PC-9 (cell line): ENCODE measurements around the gene ATG16L1. TPM values are rescaled to one million over a fixed set of nuclear protein-coding genes. Genes with fewer than 3 reads are reported as not detected.

Experiments
- BruUV-seq: library from RNA; stranded (reverse); fragments of 400-500 nt; replicated peaks from 2 replicates; lab custom pipeline; 2021; lab: Mats Ljungman, UMichigan
- CTCF ChIA-PET: fragments of 300-600 bp; sonication (Branson Sonifier 250); formaldehyde crosslinking; loops from one replicate; lab custom pipeline; 2022; ENCODE audit warnings: antibody characterized with exemption; lab: Charles Lee
- POLR2A ChIA-PET: fragments of 300-600 bp; sonication (Branson Sonifier 250); formaldehyde crosslinking; loops from one replicate; lab custom pipeline; 2022; ENCODE audit warnings: antibody characterized with exemption; ENCODE audit not compliant: unreplicated experiment; lab: Charles Lee
- DNase-seq, 2 experiments: peaks; one replicate each; pipeline versions ENCODE4 v3.0.0 to v3.0.0-alpha.2; 2015 to 2022; ENCODE audit warnings: mixed read lengths in 1 of 2
- H2AFZ ChIP-seq: fragments of 200-600 bp; sonication (generic); 2 replicates; pipeline ENCODE4 v1.8.1; 2017; ENCODE audit warnings: antibody characterized with exemption
- H3F3A ChIP-seq: fragments of 200-600 bp; sonication (generic); 2 replicates; pipeline ENCODE4 v1.8.1; 2017; ENCODE audit warnings: antibody characterized with exemption, mild to moderate bottlenecking, low read depth; ENCODE audit not compliant: insufficient read depth
- H3K27ac ChIP-seq: fragments of 200-600 bp; sonication (generic); 2 replicates; pipeline ENCODE4 v1.6.1; 2016; ENCODE audit warnings: mixed run types
- H3K27me3 ChIP-seq: fragments of 200-600 bp; sonication (generic); 2 replicates; pipeline ENCODE4 v1.6.1; 2016; ENCODE audit warnings: low read depth, mixed run types; ENCODE audit not compliant: insufficient read depth
- H3K36me3 ChIP-seq: fragments of 200-600 bp; sonication (generic); 2 replicates; pipeline ENCODE4 v1.6.1; 2016; ENCODE audit warnings: low read depth, mixed run types
- H3K4me1 ChIP-seq: fragments of 200-600 bp; sonication (generic); replicated peaks from 2 replicates; pipeline ENCODE4 v1.6.1; 2016; ENCODE audit warnings: mixed run types; ENCODE audit not compliant: insufficient read depth
- H3K4me2 ChIP-seq: fragments of 200-600 bp; sonication (generic); 2 replicates; pipeline ENCODE4 v1.6.1; 2017; ENCODE audit warnings: mixed run types
- H3K4me3 ChIP-seq: fragments of 200-600 bp; sonication (generic); 2 replicates; pipeline ENCODE4 v1.6.1; 2016; ENCODE audit warnings: mixed run types
- H3K79me2 ChIP-seq: fragments of 200-600 bp; sonication (generic); 2 replicates; pipeline ENCODE4 v1.6.1; 2017; ENCODE audit warnings: low read depth, mixed run types
- H3K9me2 ChIP-seq: fragments of 200-600 bp; sonication (generic); 2 replicates; pipeline ENCODE4 v1.8.1; 2017; ENCODE audit warnings: mild to moderate bottlenecking; ENCODE audit not compliant: insufficient read depth
- H3K9me3 ChIP-seq: fragments of 200-600 bp; sonication (generic); 2 replicates; pipeline ENCODE4 v1.8.1; 2016; ENCODE audit warnings: low read depth; ENCODE audit not compliant: insufficient read depth
- H4K20me1 ChIP-seq: fragments of 200-600 bp; sonication (generic); 2 replicates; pipeline ENCODE4 v1.8.1; 2017; ENCODE audit not compliant: insufficient read depth
- EZH2 ChIP-seq: fragments of 200-600 bp; sonication (generic); IDR thresholded peaks from 2 replicates; pipeline ENCODE4 v1.8.0; 2017; ENCODE audit warnings: antibody characterized with exemption, low read depth
- intact Hi-C: fragments of 100-400 bp; cut with micrococcal nuclease; formaldehyde crosslinking; loops from one replicate; pipeline ENCODE4 v1.10.0; 2022; ENCODE audit not compliant: unreplicated experiment
- total RNA-seq: library from RNA; stranded (reverse); gene quantifications from 2 replicates; pipeline ENCODE4 v1.2.3, GENCODE V29; 2021
- TF ChIP-seq, protein P1 (sequence below): fragments of 200-600 bp; sonication (generic); conservative IDR thresholded peaks from 2 replicates; pipeline ENCODE4 v1.6.1; 2017; ENCODE audit warnings: mixed run types, antibody characterized with exemption, mild to moderate bottlenecking, moderate library complexity

The ATG16L1 gene
- total RNA-seq, 1 experiment from 2014 or later: 55.7 TPM

DNA sequence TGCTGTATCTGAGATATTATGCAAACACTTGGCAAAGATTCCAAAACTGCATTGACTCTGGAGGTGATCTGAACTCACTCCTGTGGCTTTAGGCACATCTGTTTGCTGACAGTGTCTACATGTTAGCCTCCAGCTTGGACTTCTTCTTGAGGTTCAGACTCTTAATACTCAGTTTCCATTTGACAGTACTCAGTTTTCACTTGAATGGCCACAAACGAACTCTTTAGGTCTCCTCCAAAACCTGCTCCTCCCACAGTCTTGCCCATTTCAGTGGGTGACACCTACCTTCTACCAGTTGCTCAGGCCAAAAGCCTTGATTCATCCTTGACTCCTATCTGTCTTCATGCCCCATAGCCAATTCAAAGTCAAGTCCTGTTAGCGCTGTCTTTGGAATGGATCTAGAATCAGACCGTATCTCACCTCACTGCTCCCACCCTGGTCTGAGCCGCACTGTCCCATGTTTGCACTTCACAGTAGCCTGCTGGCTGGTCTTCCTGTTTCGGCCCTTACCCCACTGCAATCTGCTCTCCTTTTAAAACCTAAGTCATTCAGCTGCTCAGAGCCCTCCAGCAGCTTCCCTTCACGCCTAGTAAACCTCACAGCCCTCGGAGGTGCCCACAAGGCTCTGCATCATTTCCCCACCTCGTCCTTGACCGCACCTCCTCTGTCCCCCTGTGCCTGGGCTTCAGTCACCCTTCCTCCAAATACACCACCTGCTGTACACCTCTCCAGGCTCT, 10.5 kb downstream of the ATG16L1 start:
- peaks cover 55% of the 10 kb centered on the region for H4K20me1 ChIP-seq
- no peaks in the 10 kb centered on the region for H3K9me3 ChIP-seq
- H3K4me2 ChIP-seq: no peak overlapping the region
- TF ChIP-seq, protein P1, sequence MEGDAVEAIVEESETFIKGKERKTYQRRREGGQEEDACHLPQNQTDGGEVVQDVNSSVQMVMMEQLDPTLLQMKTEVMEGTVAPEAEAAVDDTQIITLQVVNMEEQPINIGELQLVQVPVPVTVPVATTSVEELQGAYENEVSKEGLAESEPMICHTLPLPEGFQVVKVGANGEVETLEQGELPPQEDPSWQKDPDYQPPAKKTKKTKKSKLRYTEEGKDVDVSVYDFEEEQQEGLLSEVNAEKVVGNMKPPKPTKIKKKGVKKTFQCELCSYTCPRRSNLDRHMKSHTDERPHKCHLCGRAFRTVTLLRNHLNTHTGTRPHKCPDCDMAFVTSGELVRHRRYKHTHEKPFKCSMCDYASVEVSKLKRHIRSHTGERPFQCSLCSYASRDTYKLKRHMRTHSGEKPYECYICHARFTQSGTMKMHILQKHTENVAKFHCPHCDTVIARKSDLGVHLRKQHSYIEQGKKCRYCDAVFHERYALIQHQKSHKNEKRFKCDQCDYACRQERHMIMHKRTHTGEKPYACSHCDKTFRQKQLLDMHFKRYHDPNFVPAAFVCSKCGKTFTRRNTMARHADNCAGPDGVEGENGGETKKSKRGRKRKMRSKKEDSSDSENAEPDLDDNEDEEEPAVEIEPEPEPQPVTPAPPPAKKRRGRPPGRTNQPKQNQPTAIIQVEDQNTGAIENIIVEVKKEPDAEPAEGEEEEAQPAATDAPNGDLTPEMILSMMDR: no peak
- TF ChIP-seq EZH2: no peak
- ChIA-PET CTCF (interaction anchor here (0.6 kb wide), 1 partner anchor 606 kb away, joined by 10 read pairs; no protein-coding TSS in a partner anchor), POLR2A (no interaction called here)
- BruUV-seq: no TSS peak
- H3K27ac ChIP-seq: no peak overlapping the region
- no peak overlapping the region for H3K4me3 ChIP-seq
- DNase-seq: no peak
- H3K79me2 ChIP-seq: peaks cover 77% of the 10 kb centered on the region
- intact Hi-C loops: no loop called here
- no peak overlapping the region for H2AFZ ChIP-seq
- peaks cover 84% of the 10 kb centered on the region for H3K36me3 ChIP-seq
- peaks cover 21% of the 10 kb centered on the region; the same call in 1 of the 2 replicates for H3F3A ChIP-seq
- no peaks in the 10 kb centered on the region for H3K9me2 ChIP-seq
- H3K27me3 ChIP-seq: no peaks in the 10 kb centered on the region
- no peaks in the 10 kb centered on the region for H3K4me1 ChIP-seq

DNA sequence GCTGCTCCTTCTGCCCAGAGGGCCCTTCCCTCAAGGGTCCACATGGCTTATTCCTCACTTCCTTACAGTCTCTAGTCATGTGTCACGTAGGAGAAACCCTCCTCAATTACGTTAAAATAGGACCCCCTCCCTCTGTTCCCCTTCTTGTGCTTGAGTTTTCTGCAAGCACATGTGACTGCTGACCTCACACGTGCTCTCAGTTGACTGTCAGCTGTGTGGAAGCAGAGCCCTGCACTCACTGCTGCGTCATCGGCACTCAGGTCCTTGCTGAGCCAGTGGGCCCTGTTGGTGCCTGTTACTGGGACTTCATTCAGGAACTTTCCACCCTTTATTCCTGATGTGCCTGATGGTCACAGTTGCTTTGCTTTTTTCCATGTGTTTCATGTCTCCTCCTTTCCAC, 11.1 kb downstream of the ATG16L1 start:
- Histone ChIP-seq H3F3A (peaks cover 21% of the 10 kb centered on the region; the same call in 1 of the 2 replicates), H4K20me1 (peaks cover 53% of the 10 kb centered on the region), H2AFZ (no peak overlapping the region), H3K9me2 (no peaks in the 10 kb centered on the region), H3K9me3 (no peaks in the 10 kb centered on the region), H3K4me2 (no peak overlapping the region), H3K79me2 (peaks cover 71% of the 10 kb centered on the region), H3K4me3 (no peak overlapping the region), H3K36me3 (peaks cover 79% of the 10 kb centered on the region), H3K27ac (no peak overlapping the region), H3K4me1 (no peaks in the 10 kb centered on the region), H3K27me3 (no peaks in the 10 kb centered on the region)
- BruUV-seq: no TSS peak
- intact Hi-C loops: no loop called here
- TF ChIP-seq, protein P1: no peak
- no peak for TF ChIP-seq EZH2
- DNase-seq: no peak
- ChIA-PET CTCF (no interaction called here), POLR2A (no interaction called here)

DNA sequence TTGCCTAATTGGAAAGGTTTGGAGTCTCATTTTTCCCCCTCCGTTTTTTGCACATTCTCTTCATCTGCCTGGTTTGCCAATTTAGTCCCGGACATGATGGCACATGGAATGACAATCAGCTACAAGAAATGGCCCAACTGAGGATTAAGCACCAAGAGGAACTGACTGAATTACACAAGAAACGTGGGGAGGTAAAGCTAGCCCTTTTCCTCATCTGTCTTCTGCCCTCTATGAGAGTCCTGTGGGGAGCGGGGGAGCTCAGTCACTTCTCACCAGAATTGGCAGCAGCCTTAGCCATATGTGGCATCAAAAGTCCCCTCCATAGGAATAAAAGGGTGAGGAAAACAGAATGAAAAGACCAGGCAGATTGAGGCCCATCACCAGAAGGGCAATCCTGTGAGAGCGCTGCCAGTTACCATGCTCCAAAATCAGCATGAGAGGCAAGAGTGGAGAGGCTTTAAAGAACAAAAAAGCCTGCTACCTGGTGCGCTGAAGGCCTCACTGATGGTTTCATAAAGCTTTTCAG, 11.6 kb downstream of the ATG16L1 start:
- H3F3A ChIP-seq: peaks cover 24% of the 10 kb centered on the region; the same call in 1 of the 2 replicates
- ChIA-PET POLR2A (no interaction called here), CTCF (no interaction called here)
- H3K27ac ChIP-seq: no peak overlapping the region
- H3K79me2 ChIP-seq: peaks cover 68% of the 10 kb centered on the region
- H3K4me3 ChIP-seq: no peak overlapping the region
- intact Hi-C loops: no loop called here
- H3K4me1 ChIP-seq: no peaks in the 10 kb centered on the region
- H3K36me3 ChIP-seq: peaks cover 82% of the 10 kb centered on the region
- H2AFZ ChIP-seq: no peak overlapping the region
- DNase-seq: no peak
- no peaks in the 10 kb centered on the region for H3K9me2 ChIP-seq
- no peaks in the 10 kb centered on the region for H3K27me3 ChIP-seq
- no TSS peak for BruUV-seq
- no peak for TF ChIP-seq EZH2
- TF ChIP-seq, protein P1: no peak
- H4K20me1 ChIP-seq: peaks cover 58% of the 10 kb centered on the region
- no peak overlapping the region for H3K4me2 ChIP-seq
- H3K9me3 ChIP-seq: no peaks in the 10 kb centered on the region
